HG03342 (cell line): ENCODE measurements around the gene VPS52.
"Not testable (repeated sequence)": the region's sequence is repeated elsewhere in the genome, so short reads cannot be mapped to it uniquely, and the experiment has no call there.

Experiments
- ATAC-seq: cut with Tn5 transposase; IDR thresholded peaks from one replicate; pipeline ENCODE4 v1.9.1; 2021; ENCODE audit warnings: mild to moderate bottlenecking, moderate library complexity; ENCODE audit not compliant: unreplicated experiment

VPS52 gene

DNA sequence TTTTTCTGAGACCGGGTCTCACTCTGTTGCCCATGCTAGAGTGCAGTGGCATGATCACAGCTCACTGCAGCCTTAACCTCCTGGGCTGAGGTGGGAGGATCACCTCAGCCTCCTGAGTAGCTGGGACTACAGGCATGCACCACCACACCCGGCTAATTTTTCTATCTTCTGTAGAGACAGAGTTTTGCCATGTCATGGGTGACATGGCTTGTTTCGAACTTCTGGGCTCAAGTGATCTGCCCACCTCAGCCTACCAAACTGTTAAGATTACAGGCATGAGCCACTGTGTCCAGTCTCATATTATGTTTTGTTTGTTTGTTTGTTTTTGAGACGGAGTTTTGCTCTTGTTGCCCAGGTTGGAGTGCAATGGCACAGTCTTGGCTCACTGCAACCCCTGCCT, 13.5 kb upstream of the VPS52 start:
- ATAC-seq: not testable (repeated sequence)

DNA sequence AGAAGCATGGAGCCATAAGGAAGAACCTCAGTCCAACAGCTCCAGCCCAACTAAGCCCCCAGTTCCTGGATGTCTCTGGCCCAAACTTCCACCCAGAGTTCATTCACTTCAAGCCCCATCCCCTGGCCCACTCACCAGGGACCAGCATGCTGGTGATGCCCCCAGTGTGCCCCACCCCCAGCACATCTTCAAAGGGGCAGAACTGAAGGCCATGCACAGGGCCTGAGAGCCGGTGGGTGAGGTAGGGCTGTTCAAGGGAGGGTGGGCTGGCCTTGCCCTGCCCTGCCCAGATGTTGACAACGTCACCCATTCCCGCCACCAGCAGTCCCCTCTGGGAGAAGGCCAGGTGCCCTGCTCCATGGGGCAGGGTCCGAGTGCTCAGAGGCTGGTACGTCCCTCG, 8.9 kb upstream of the VPS52 start:
- ATAC-seq: no peak

DNA sequence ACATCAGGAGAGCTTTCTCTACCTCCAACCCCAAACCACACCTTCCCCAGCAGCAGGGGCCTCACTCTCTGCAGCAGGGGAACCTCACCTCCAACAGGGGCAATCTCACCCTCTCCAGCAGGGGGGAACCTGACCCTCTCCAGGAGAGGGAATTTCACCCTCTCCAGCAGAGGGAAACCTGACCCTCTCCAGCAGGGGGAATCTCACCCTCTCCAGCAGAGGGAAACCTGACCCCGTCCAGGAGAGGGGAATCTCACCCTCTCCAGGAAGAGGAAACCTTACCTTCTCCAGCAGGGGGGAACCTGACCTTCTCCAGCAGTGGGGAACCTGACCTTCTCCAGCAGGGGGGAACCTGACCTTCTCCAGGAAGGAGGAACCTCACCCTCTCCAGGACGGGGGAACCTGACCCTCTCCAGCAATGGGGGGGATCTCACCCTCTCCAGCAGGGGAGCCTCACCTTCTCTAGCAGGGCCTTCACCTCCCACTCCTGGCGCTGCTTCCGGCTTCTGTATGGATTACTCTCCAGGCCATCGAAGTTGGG, 8.4 kb upstream of the VPS52 start:
- ATAC-seq: no peak

DNA sequence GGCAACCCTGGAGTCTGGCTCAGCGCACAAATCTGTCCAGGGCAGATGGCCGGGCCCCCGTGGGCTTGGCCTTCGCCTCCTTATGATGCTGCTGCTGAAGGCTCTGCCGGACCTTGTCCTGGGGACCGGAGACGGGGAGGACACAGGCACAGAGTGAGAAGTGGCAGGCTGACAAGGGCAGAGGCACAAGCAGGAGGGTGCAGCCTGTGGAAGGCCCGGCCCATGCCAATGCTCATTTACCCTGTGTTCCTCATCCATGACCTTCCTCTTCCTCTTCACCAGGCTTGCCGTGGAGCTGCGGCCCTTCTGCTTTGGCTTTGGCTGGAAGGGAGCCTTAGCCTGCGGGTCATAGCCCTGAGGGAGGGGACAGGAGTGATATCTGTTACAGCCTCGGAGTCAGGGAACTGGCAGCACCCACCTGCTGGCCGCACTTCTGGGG, 7.6 kb upstream of the VPS52 start:
- ATAC-seq: no peak

DNA sequence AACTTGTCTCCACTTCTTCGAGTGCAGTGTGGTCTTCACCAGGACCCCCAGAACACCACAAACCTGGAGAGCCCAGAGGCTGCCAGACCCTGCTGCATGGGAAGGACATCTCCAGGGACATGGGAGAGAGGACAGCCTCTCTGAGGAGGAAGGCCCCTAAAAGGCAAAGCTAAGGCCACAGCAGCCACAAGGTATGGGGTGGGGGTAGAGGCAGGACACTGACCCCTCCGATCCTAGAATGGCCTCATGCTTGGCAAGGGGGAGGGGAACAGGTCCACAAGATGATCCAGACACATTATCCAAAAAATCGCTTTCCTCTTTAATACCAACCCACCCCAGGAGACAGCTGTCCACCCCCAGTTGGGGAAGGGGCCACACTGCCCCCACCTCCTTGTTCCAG, 7.1 kb upstream of the VPS52 start:
- ATAC-seq: no peak

DNA sequence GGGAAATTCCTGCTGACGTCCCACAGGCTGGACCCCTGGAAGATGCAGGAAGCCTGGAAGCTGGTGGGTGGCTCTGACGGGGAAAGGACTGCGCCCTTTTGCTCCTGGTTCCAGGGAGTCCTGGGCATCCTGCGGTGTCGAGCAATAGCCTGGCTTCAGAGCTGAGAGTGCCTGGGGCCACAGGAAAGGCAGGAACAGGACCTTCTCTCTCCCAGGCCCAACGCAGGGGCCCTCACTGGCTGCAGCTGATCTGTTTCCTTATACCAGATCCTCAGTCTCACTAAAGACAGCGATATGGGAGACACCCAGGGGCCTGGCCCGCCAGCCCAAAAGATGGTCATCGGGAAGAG, 6.7 kb upstream of the VPS52 start:
- ATAC-seq: no peak

DNA sequence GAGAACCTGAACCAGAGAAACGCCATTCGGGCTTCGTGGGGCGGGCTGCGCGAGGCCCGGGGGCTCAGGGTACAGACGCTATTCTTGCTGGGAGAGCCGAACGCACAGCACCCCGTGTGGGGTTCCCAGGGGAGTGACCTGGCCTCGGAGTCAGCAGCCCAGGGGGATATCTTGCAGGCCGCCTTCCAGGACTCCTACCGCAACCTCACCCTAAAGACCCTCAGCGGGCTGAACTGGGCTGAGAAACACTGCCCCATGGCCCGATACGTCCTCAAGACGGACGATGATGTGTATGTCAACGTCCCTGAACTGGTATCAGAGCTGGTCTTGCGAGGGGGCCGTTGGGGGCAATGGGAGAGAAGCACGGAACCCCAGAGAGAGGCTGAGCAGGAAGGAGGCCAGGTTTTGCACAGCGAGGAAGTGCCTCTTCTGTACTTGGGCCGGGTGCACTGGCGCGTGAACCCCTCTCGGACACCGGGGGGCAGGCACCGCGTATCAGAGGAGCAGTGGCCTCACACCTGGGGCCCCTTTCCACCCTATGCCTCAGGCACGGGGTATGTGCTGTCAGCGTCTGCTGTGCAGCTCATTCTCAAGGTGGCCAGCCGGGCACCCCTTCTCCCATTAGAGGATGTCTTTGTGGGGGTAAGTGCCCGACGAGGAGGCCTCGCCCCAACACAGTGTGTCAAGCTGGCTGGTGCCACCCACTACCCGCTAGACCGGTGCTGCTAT, 6.2 kb upstream of the VPS52 start:
- peak; percentile 1 for ATAC-seq

DNA sequence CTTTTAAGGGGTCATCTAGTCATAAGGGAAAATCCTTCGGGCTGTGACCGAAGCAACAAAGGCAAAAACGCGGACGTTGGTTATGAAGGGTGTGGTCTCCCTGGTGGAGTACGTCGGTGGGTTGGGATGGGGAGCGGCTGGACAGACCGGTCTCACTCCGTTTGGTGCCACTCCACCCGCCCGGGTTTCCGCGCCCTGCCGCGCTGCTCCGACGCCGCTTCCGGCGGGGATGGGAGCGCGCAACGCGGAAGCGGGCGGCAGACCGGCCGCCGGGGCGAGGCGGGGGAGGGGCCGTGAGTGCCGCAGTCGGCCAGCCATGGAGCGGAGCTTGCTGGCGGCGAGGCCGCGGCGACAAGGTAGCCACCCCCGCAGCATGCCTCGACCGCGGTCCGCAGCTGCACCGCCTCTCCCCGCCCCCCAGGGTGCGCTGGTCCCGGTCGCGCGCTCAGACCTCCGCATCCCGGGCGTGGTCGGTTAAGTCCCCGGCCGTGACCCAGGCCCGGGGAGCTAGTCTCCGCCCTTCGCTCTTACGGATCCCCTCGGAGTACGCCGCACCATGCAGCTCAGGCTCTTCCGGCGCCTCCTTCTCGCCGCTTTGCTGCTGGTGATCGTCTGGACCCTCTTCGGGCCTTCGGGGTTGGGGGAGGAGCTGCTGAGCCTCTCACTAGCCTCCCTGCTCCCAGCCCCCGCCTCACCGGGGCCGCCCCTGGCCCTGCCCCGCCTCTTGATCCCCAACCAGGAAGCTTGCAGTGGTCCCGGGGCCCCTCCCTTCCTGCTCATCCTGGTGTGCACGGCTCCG, 5.4 kb upstream of the VPS52 start, which contains the start of gene B3GALT4:
TSS of gene B3GALT4 (plus strand) at position 260 of the 799 bp plus-strand sequence. CDS start at position 557, 297 bp downstream.
- ATAC-seq: peak; percentile 40

DNA sequence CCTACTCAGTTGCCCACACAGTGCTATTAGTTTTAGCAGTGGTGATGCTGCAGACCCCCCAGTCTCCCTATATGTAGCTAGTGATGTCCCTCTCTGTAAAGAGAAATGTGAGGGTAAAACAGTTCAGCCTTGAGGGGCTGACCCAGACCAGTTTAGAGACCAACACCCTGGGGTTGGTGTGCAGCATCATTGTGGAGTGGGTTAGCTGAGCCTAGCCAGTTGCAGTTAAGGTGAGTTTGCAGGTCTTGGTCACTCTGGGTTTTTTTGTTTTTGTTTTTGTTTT, 4.8 kb upstream of the VPS52 start:
- peak; percentile 1 for ATAC-seq

DNA sequence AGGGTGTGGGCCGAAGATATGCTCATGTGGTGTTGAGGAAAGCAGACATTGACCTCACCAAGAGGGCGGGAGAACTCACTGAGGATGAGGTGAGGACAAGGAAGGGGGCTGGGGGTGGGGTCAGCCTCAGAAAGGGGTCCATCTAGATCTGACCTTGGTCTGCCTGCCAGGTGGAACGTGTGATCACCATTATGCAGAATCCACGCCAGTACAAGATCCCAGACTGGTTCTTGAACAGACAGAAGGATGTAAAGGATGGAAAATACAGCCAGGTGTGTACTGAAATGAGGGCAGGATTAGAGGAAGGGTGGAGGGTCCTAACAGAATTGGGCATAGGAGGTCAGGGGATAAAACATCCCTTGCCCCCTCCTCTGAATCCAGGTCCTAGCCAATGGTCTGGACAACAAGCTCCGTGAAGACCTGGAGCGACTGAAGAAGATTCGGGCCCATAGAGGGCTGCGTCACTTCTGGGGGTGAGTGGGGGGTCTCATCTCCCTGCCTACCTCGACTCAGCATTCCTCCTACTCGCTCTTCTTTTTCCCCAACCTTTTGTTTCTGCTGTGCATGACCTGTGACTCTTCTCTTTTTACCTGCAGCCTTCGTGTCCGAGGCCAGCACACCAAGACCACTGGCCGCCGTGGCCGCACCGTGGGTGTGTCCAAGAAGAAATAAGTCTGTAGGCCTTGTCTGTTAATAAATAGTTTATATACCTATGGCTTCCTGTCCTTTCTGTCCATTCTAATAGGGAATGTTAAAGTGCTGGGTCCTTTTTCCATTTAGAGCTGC, 4.3 kb upstream of the VPS52 start:
- not testable (repeated sequence) for ATAC-seq

DNA sequence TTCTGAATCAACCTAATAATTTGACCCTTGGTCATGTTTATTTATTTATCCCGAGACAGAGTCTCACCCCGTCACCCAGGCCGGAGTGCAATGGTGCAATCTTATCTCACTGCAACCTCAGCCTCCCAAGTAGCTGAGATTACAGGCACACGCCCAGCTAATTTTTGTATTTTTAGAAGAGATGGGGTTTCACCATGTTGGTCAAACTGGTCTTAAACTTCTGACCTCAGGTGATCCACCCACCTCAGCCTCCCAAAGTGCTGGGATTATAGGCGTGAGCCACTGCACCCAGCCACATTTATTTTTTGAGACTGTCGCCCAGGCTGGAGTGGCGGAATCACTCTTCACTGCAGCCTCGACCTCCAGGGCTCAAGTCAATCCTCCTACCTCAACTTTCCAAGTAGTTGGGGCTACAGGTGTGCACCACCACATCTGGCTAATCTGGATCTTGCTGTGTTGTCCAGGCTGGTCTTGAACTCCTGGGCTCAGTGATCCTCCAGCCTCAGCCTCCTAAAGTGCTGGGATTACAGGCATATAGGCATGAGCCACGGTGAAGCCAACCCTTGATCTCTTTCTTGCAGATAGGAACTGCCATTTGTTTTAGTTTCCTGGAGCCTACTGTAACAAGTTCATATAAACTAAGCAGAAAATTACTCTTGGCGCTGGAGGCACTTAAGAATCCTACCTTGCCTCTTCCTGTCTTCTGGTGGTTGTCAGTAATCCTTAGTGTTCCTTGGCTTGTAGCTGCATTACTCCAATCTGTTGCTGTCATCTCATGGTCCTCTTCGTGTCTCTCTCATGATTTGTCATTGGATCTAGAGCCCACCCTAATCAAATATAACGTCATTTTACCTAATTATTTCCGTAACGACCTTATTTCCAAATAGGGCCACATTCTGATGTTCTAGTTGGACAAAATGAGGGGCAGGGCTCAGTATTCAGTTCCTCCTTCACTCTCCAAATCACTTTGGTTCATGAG, 2.5 kb upstream of the VPS52 start:
- no peak for ATAC-seq

DNA sequence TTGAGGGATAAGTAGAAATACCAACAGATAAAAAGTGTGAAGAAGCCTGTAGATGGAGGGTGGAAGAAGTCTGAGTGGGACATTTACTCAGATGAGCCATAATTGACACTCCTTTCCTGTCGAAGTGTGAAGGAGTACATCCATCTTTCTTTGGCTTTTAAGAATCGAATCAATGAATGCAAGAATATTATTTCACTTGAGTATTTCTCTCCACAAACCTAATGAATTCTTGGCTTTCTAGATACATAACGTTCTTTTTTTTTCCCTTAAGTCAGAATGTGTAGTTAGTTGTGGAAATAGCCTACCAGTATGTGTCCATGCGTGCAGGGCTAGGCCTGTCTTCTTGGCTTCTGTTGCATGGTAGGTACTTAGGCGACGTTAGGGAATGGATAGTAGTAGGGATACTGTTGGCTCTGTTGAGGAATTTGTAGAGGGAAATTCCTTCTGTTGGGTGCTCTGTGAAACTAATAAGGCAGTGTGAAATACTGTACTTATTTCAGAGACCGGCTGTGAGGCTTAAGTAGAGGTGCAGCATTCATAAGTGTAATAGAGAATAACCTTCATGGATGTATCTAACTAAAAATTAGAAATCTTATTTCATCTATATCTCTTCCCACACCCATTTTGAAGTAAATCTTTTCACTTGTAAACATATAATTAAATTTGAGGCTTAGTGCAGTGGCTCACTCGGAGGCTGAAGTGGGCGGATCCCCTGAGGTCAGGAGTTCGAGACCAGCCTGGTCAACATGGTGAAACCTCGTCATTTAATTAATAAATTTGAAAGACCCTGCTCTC, 1.6 kb upstream of the VPS52 start:
- ATAC-seq: no peak

DNA sequence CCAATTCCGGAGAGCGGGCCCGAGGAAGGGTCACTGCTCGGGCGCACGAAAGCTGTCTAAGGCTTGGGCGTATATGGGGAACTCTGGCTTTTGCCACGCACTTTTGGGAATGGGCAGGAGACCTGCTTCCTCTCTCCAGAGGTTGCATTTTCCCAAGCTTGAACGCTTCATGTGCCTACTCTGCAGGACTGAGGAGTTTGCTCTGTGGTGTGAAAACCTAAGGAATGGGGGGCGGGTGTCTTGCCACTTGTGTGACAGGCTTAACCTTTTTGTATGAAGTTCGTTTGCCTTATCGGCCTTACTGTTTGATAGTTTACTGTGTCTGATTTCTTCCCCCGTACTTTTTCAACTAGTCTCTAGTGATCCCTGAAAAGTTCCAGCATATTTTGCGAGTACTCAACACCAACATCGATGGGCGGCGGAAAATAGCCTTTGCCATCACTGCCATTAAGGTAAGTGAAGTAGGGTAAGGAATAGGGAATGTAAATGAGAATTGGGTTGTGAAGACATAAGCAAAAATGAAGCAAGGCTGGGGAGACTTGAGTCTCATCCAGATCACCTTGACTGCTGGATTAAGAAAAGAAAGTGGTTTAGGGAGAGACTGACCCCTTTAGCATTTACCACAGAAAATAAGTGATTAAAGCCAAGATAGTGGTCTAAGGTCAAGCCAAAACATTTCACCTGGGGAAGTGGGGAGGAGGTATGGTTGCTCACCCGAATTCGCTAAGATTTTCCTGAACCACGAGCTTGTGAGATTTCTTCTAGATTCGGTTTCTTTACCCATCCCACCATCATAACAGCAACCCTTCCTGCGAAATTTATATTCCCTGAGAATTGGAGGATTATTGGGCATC, 826 bp upstream of the VPS52 start:
- ATAC-seq: peak; percentile 19

DNA sequence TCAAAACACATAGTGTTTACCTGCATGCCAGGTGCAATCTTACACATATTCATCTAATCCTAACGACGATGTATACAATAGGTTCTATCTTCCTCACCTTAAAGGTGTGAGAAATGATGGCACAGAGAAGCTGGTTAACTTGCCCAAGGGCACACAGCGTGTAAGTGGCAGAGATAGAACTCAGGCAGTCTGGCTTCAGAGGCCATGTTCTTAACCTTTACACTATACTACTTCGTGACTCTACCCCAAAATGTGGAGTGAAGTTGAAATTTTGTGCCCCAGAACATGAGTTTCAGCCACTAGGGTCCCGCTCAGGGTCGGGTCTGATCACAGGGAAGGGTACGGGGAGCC, 584 bp downstream of the VPS52 start:
- ATAC-seq: no peak

DNA sequence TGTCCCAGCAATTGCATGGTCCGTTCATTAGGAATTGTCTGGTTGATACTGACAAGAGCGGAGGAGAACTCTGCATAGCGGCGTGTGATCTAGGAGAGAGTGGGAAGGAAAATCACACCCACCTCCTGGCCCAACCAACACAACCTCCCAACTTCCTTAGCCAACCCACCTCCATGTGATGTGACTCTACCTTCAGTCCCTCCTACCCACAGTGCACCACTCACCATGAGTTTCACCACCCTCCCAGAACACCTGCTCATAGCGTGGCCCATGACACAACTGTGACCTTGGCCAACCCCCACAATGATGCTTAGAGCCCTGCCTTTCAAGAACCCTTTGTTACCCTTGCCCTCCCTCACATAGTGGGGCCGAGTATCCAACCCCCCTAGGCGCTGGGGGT, 7.7 kb downstream of the VPS52 start:
- no peak for ATAC-seq

DNA sequence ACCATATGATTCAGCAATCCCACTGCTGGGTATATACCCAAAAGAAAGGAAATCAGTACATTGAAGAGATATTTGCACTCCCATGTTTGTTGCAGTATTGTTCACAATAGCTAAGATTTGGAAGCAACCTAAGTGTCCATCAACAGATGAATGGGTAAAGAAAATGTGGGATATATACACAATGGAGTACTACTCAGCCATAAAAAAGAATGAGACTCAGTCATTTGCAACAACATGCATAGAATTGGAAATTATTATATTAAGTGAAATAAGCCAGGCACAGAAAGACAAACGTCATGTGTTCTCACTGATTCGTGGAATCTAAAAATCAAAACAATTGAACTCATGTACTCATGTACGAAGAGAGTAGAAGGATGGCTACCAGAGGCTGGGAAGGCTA, 9.2 kb downstream of the VPS52 start:
- not testable (repeated sequence) for ATAC-seq

DNA sequence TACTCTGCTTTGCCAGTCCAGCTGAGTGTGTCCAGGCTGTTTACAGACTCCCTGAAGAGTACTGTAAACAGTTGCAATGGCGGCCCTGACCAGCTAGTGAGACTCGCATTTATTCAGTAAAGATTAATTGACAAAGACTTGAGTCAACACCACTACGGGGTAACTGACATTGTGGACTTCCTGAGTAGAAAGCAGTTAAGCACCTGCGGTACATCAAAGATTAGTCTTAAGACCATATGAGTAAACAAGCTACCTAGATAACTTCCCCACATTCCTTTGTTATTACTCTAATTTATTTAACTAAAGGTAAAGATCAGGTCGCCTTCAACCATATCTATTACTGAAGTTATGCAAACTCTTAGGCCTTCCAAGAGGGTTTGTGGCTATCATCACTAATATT, 12.6 kb downstream of the VPS52 start:
- ATAC-seq: no peak

DNA sequence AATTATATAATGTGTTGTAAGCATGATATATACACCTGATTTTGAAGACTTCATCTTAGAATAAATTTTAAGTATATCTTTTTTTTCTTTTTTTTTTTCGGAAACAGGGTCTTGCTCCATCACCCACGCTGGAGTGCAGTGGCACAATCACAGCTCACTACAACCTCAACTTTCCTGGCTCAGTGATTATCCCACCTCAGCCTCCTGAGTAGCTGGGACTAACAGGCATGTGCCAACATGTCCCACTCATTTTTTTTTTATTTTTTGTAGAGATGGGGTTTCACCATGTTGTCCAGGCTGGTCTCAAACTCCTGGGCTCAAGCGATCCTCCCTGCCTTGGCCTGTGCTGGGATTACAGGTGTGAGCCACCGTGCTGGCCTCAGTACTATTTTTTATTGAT, 17.1 kb downstream of the VPS52 start:
- ATAC-seq: no peak

DNA sequence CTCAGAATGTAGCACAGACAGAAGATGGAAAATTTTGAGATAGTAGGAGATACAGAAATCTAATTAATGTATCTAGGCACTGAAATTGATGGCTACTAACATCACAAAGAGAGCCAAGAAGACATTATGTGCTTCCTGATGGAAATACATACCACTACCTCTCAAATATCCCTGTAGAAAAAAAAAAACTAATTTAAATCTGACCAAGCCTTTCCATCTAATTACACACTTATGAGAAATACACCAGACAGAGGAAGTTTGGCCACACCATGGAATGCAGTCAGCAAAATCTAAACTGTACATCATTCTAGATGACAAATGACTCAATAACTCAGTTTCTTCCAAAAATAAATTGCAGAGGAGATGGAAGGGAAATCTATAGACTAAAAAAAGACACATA, 18.9 kb downstream of the VPS52 start:
- no peak for ATAC-seq
